Neural cell (in vitro differentiated cells): Measurements from ENCODE around the gene MPHOSPH9. TPM values are rescaled to one million over a fixed set of nuclear protein-coding genes. Genes with fewer than 3 reads are reported as not detected.

Source experiments
- H2AFZ ChIP-seq: fragments of 200-600, 300-800 bp; sonication (generic), shearing (Covaris generic); 2 replicates; pipeline ENCODE4 v1.6.0; 2014; ENCODE audit warnings: low read depth, mild to moderate bottlenecking, antibody characterized with exemption, low read length, moderate library complexity
- H3F3A ChIP-seq: fragments of 200-600 bp; shearing (Covaris generic); 2 replicates; pipeline ENCODE4 v1.6.1; 2016; ENCODE audit warnings: mild to moderate bottlenecking, moderate library complexity, mixed read lengths, antibody characterized with exemption, low read length; ENCODE audit not compliant: insufficient read depth, poor library complexity, severe bottlenecking
- H3K27ac ChIP-seq: fragments of 200-600, 300-800 bp; sonication (generic), shearing (Covaris generic); 2 replicates; pipeline ENCODE4 v1.5.1; 2014; ENCODE audit warnings: mild to moderate bottlenecking, low read length, moderate library complexity
- H3K27me3 ChIP-seq: fragments of 300-800, 200-600 bp; sonication (generic), shearing (Covaris generic); 2 replicates; pipeline ENCODE4 v1.6.0; 2014; ENCODE audit warnings: mild to moderate bottlenecking, low read depth, low read length, moderate library complexity; ENCODE audit not compliant: insufficient read depth
- H3K36me3 ChIP-seq: fragments of 300-800, 200-600 bp; sonication (generic), shearing (Covaris generic); 2 replicates; pipeline ENCODE4 v1.5.1; 2014; ENCODE audit warnings: mild to moderate bottlenecking, antibody characterized with exemption, low read length, moderate library complexity; ENCODE audit not compliant: insufficient read depth
- H3K4me2 ChIP-seq: fragments of 300-800, 200-600 bp; sonication (generic), shearing (Covaris generic); 2 replicates; pipeline ENCODE4 v1.6.0; 2014; ENCODE audit warnings: mild to moderate bottlenecking, low read length
- H3K4me3 ChIP-seq: fragments of 300-800, 200-600 bp; sonication (generic), shearing (Covaris generic); 2 replicates; pipeline ENCODE4 v1.5.1; 2014; ENCODE audit warnings: mild to moderate bottlenecking, low read length, moderate library complexity
- H3K79me2 ChIP-seq: fragments of 200-600 bp; shearing (Covaris generic); replicated peaks from 2 replicates; pipeline ENCODE4 v1.6.0; 2014; ENCODE audit warnings: mild to moderate bottlenecking, low read length, moderate library complexity; ENCODE audit not compliant: insufficient read depth
- H3K9ac ChIP-seq: fragments of 300-800, 200-600 bp; sonication (generic), shearing (Covaris generic); 2 replicates; pipeline ENCODE4 v1.6.1; 2016; ENCODE audit warnings: mild to moderate bottlenecking, low read length, mixed read lengths
- H3K9me2 ChIP-seq: fragments of 200-600 bp; shearing (Covaris generic); 2 replicates; pipeline ENCODE4 v1.6.1; 2016; ENCODE audit warnings: mild to moderate bottlenecking, low read length, mixed read lengths; ENCODE audit not compliant: insufficient read depth
- H3K9me3 ChIP-seq: fragments of 200-600, 300-800 bp; sonication (generic), shearing (Covaris generic); 2 replicates; pipeline ENCODE4 v1.6.1; 2016; ENCODE audit warnings: mild to moderate bottlenecking, mixed run types, low read length, moderate library complexity, mixed read lengths
- H4K20me1 ChIP-seq: fragments of 200-600 bp; shearing (Covaris generic); 2 replicates; pipeline ENCODE4 v1.6.1; 2016; ENCODE audit warnings: mild to moderate bottlenecking, mixed run types; ENCODE audit not compliant: insufficient read depth
- EP300 ChIP-seq: fragments of 450-650 bp; conservative IDR thresholded peaks from 2 replicates; pipeline ENCODE4 v1.6.1; 2014; ENCODE audit warnings: antibody characterized with exemption, mild to moderate bottlenecking, moderate library complexity; ENCODE audit not compliant: poor library complexity, severe bottlenecking
- EZH2 ChIP-seq: fragments of 200-600, 300-800 bp; shearing (Covaris generic), sonication (generic); IDR thresholded peaks from 2 replicates; pipeline ENCODE4 v1.6.1; 2014; ENCODE audit warnings: antibody characterized with exemption, low read length, borderline replicate concordance, mild to moderate bottlenecking; ENCODE audit not compliant: insufficient read depth, poor library complexity, severe bottlenecking
- MXI1 ChIP-seq: fragments of 450-650 bp; conservative IDR thresholded peaks from 2 replicates; pipeline ENCODE4 v1.6.1; 2014; ENCODE audit warnings: antibody characterized with exemption, mild to moderate bottlenecking; ENCODE audit not compliant: poor library complexity, severe bottlenecking
- POLR2AphosphoS5 ChIP-seq: IDR thresholded peaks from 2 replicates; pipeline ENCODE4 v1.6.1; 2012
- RAD21 ChIP-seq: fragments of 450-650 bp; conservative IDR thresholded peaks from 2 replicates; pipeline ENCODE4 v1.6.1; 2014; ENCODE audit warnings: antibody characterized with exemption, mild to moderate bottlenecking, moderate library complexity
- SMC3 ChIP-seq: fragments of 450-650 bp; conservative IDR thresholded peaks from 2 replicates; pipeline ENCODE4 v1.6.1; 2014; ENCODE audit warnings: antibody characterized with exemption, mild to moderate bottlenecking, moderate library complexity; ENCODE audit not compliant: poor library complexity
- TAF1 ChIP-seq: IDR thresholded peaks from 2 replicates; pipeline ENCODE4 v1.6.1; 2012; ENCODE audit warnings: low read depth
- polyA plus RNA-seq: library from polyadenylated mRNA; depleted of rRNA; stranded (reverse); fragments of >200 nt; gene quantifications from 2 replicates; pipeline ENCODE4 v1.2.3, GENCODE V29; 2014
- TF ChIP-seq, protein P1 (sequence below): fragments of 450-650 bp; IDR thresholded peaks from 2 replicates; pipeline ENCODE4 v1.5.1; 2014; ENCODE audit warnings: antibody characterized with exemption, mild to moderate bottlenecking, moderate library complexity; ENCODE audit not compliant: poor library complexity, severe bottlenecking
- TF ChIP-seq, protein P2 (sequence below): IDR thresholded peaks from 2 replicates; pipeline ENCODE4 v1.6.1; 2012; ENCODE audit warnings: borderline replicate concordance

The MPHOSPH9 gene
- polyA plus RNA-seq, 1 donor from 2014 or later = 59.1 TPM

DNA sequence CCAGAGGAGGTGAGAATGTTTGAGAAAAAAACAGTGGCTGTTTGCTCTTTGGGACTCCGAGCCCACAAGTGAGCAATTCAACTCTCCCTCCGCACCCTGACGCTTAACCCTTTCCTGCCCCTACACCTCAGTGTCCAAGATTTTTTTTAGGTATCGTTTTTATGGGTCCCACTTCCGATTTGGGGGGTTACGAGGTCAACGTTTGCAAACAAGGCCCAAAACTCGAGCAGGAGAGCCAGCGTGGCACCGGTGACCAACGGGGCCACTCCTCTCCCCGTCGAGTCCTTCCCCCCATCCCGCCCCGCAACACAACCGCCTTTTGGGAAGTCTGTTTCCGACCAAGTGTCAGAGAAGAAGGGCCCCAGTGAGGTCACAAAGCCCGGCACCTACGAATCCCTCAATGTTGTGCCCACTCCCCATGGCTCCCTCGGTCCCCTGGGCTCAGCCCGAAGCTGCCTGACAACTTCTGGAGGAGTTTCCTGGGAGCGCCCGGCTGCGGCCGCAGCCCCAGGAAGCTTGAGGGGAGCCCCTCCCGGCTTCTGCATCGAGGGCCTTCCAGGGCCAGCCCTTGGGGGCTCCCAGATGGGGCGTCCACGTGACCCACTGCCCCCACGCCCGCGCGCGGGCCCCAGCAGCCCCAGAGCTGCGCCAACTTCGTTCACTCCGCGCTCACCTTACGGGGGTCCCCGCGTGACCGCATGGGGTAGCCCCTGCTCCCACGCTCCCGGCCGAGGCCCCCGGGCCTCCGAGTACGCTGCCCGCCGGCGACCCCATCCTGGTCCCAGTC lies 37.5 kb upstream of the MPHOSPH9 start:
- Histone ChIP-seq H3K27me3 (no peaks in the 10 kb centered on the region), H3K27ac (peak overlapping the region; percentile 91), H4K20me1 (no peaks in the 10 kb centered on the region), H3F3A (peaks cover 4% of the 10 kb centered on the region), H3K36me3 (no peaks in the 10 kb centered on the region), H3K9me2 (no peaks in the 10 kb centered on the region), H2AFZ (peak overlapping the region; percentile 91), H3K79me2 (peaks cover 34% of the 10 kb centered on the region), H3K4me2 (peak overlapping the region; percentile 97), H3K4me3 (peak overlapping the region; percentile 91), H3K9ac (peak overlapping the region; percentile 94), H3K9me3 (no peaks in the 10 kb centered on the region)
- TF ChIP-seq SMC3 = no peak
- no peak for TF ChIP-seq MXI1
- TF ChIP-seq POLR2AphosphoS5 = no peak
- TF ChIP-seq, protein P1, sequence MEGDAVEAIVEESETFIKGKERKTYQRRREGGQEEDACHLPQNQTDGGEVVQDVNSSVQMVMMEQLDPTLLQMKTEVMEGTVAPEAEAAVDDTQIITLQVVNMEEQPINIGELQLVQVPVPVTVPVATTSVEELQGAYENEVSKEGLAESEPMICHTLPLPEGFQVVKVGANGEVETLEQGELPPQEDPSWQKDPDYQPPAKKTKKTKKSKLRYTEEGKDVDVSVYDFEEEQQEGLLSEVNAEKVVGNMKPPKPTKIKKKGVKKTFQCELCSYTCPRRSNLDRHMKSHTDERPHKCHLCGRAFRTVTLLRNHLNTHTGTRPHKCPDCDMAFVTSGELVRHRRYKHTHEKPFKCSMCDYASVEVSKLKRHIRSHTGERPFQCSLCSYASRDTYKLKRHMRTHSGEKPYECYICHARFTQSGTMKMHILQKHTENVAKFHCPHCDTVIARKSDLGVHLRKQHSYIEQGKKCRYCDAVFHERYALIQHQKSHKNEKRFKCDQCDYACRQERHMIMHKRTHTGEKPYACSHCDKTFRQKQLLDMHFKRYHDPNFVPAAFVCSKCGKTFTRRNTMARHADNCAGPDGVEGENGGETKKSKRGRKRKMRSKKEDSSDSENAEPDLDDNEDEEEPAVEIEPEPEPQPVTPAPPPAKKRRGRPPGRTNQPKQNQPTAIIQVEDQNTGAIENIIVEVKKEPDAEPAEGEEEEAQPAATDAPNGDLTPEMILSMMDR = no peak
- TF ChIP-seq EP300 = no peak
- TF ChIP-seq, protein P2, sequence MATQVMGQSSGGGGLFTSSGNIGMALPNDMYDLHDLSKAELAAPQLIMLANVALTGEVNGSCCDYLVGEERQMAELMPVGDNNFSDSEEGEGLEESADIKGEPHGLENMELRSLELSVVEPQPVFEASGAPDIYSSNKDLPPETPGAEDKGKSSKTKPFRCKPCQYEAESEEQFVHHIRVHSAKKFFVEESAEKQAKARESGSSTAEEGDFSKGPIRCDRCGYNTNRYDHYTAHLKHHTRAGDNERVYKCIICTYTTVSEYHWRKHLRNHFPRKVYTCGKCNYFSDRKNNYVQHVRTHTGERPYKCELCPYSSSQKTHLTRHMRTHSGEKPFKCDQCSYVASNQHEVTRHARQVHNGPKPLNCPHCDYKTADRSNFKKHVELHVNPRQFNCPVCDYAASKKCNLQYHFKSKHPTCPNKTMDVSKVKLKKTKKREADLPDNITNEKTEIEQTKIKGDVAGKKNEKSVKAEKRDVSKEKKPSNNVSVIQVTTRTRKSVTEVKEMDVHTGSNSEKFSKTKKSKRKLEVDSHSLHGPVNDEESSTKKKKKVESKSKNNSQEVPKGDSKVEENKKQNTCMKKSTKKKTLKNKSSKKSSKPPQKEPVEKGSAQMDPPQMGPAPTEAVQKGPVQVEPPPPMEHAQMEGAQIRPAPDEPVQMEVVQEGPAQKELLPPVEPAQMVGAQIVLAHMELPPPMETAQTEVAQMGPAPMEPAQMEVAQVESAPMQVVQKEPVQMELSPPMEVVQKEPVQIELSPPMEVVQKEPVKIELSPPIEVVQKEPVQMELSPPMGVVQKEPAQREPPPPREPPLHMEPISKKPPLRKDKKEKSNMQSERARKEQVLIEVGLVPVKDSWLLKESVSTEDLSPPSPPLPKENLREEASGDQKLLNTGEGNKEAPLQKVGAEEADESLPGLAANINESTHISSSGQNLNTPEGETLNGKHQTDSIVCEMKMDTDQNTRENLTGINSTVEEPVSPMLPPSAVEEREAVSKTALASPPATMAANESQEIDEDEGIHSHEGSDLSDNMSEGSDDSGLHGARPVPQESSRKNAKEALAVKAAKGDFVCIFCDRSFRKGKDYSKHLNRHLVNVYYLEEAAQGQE = no peak
- TF ChIP-seq RAD21 = no peak
- no peak for TF ChIP-seq EZH2
- TF ChIP-seq TAF1 = no peak

GRCh38 chr12:123269896-123270213 lies 36.9 kb upstream of the MPHOSPH9 start:
- Histone ChIP-seq H2AFZ (peak overlapping the region; percentile 91), H4K20me1 (no peaks in the 10 kb centered on the region), H3F3A (peaks cover 4% of the 10 kb centered on the region), H3K4me2 (peak overlapping the region; percentile 97), H3K4me3 (peak overlapping the region; percentile 91), H3K9me2 (no peaks in the 10 kb centered on the region), H3K79me2 (peaks cover 34% of the 10 kb centered on the region), H3K36me3 (no peaks in the 10 kb centered on the region), H3K9me3 (no peaks in the 10 kb centered on the region), H3K27ac (peak overlapping the region; percentile 91), H3K9ac (peak overlapping the region; percentile 94), H3K27me3 (no peaks in the 10 kb centered on the region)
- TF ChIP-seq, protein P1 = no peak
- TF ChIP-seq, protein P2 = peak; percentile 8
